ENCODE measurements around the gene VWC2. TPM values are rescaled to one million over a fixed set of nuclear protein-coding genes. Genes with fewer than 3 reads are reported as not detected.

Gene VWC2
- total and polyA plus RNA-seq, 2 of the 13 experiments (the other 11 are each of a cell fraction or from before 2014, with no cell fraction given) = not detected

- TF ChIP-seq ZNF574 (CRISPR knock-in tag; IDR thresholded peaks at IDR 0.05) = no peak
Measured at GRCh38 chr7:49860293-49860692, 86.9 kb downstream of the VWC2 start (continued).

DNA sequence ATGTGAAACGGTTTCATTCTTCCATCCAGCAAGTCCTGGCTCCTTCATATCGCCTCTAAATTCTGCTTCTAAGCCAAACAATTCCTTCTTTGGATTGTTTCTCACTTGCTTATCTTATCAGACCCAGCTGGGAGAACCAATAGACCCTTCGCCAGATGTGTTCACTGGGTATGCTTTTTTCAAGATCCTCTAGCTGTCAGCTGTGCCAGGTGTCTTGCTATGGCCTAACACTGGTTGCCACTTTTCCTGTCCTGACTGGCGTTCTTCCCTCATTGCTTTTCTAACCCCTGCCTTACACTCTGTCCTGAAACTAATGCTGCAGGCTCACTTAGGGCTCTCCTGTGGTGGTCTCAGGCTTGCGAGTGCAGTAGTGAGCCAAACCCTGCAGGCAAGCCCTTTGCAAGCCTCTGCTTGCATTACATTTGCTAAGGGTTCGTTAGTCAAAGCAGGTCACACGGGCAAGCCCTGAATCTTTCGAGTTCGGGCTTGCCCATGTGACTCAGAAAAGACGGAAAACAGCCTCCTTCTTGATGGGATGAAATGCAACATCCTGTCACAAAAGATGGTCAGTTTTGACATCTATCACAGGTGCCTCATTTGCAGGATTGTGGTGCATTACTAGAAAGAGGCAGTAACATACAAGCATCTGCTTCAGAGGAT, 92.8 kb downstream of the VWC2 start:
- Histone ChIP-seq H3K79me2 (ENCODE audit: insufficient read depth, low read length) (no peaks in the 10 kb centered on the region), H4K20me1 (ENCODE audit: insufficient read depth, low read length) (no peaks in the 10 kb centered on the region), H3K4me2 (ENCODE audit: low read depth, low read length) (no peak overlapping the region), H3K9ac (ENCODE audit: insufficient read depth, low read depth, low read length) (no peak overlapping the region), H2AFZ (ENCODE audit: low read length) (peak overlapping the region; percentile 11), H3K9me3 (ENCODE audit: low read length) (no peaks in the 10 kb centered on the region), H3K4me1 (ENCODE audit: insufficient read depth, low read length) (no peaks in the 10 kb centered on the region), H3K36me3 (replicated peaks in 1 of 2; ENCODE audit: control insufficient read depth in 1 of 2, insufficient read depth in 2 of 2, low read length in 2 of 2) (no peaks in the 10 kb centered on the region), H3K4me3 (replicated peaks in 1 of 3; ENCODE audit: insufficient read depth in 1 of 3, low read depth in 2 of 3, low read length in 3 of 3) (no peak overlapping the region), H3K27me3 (ENCODE audit: control insufficient read depth in 1 of 2, insufficient read depth in 2 of 2, low read length in 2 of 2) (no peaks in the 10 kb centered on the region), H3K27ac (ENCODE audit: extremely low read length, insufficient read depth, low read length) (no peak overlapping the region)
- CTCF ChIA-PET (ENCODE audit: low intra/inter-chr PET ratio, low total read pairs) = no interaction called here
- WGBS (ENCODE audit: low lambda C conversion rate) = 8% methylated on average over 10 of the region's 10 CpGs
- intact Hi-C loops (cut with micrococcal nuclease; ENCODE audit: unreplicated experiment) (no loop called here), in situ Hi-C loops (cut with HindIII; ENCODE audit: extremely low pct_ligation_motif_present, low pct_unique_long_range_greater_than_20kb) (no loop called here)
- ATAC-seq (no peak), DNase-seq (ENCODE audit: low spot score) (no peak), FAIRE-seq (no peak)
- no TSS peak for BruUV-seq (replicated peaks)
- POLR2A ChIA-PET = no interaction called here
- TF ChIP-seq FOSL2 (CRISPR knock-in tag; IDR thresholded peaks at IDR 0.05) (no peak), ZMYM3 (CRISPR knock-in tag; IDR thresholded peaks at IDR 0.05) (no peak), SIX4 (CRISPR knock-in tag; IDR thresholded peaks at IDR 0.05) (no peak), ZNF414 (CRISPR knock-in tag; IDR thresholded peaks at IDR 0.05) (no peak), NBN (conservative IDR thresholded peaks at IDR 0.05) (no peak), TEAD2 (CRISPR knock-in tag; IDR thresholded peaks at IDR 0.05) (no peak), ZNF274 (CRISPR knock-in tag; IDR thresholded peaks at IDR 0.05) (no peak), HDAC2 (CRISPR knock-in tag; IDR thresholded peaks at IDR 0.05) (no peak), NFIB (CRISPR knock-in tag; IDR thresholded peaks at IDR 0.05; ENCODE audit: borderline replicate concordance) (no peak), DMTF1 (CRISPR knock-in tag; IDR thresholded peaks at IDR 0.05) (no peak), GTF3A (CRISPR knock-in tag; conservative IDR thresholded peaks at IDR 0.05) (no peak)
- TF ChIP-seq, protein P1, sequence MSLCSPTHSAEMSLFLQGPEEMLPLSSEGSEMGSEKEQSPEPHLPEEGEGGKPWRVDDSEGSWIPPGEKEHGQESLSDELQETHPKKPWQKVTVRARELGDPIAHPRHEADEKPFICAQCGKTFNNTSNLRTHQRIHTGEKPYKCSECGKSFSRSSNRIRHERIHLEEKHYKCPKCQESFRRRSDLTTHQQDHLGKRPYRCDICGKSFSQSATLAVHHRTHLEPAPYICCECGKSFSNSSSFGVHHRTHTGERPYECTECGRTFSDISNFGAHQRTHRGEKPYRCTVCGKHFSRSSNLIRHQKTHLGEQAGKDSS (CRISPR knock-in tag; IDR thresholded peaks at IDR 0.05; ENCODE audit: borderline replicate concordance, low read depth) = no peak
- TF ChIP-seq, protein P2, sequence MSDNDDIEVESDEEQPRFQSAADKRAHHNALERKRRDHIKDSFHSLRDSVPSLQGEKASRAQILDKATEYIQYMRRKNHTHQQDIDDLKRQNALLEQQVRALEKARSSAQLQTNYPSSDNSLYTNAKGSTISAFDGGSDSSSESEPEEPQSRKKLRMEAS (IDR thresholded peaks at IDR 0.05) = no peak

All from HepG2 (cell line).